IMR-90 (cell line): ENCODE measurements around the gene GPSM3.

ENCODE experiments used
- BHLHE40 ChIP-seq: fragments of 150-350 bp; IDR thresholded peaks from 2 replicates; pipeline ENCODE4 v1.6.1; 2016; ENCODE audit warnings: mild to moderate bottlenecking, low read depth, low read length
- CEBPB ChIP-seq: IDR thresholded peaks from 2 replicates; pipeline ENCODE4 v1.6.1; 2012; ENCODE audit warnings: low read depth, low read length, improper control_type of control experiment
- NFE2L2 ChIP-seq: fragments of 150-350 bp; IDR thresholded peaks from 2 replicates; pipeline ENCODE4 v1.6.1; 2016; ENCODE audit warnings: low read depth, mild to moderate bottlenecking, low read length
- POLR2A ChIP-seq: IDR thresholded peaks from 2 replicates; pipeline ENCODE4 v1.6.1; 2012; ENCODE audit warnings: mild to moderate bottlenecking, low read depth, low read length
- RAD21 ChIP-seq: IDR thresholded peaks from 2 replicates; pipeline ENCODE4 v1.6.1; 2012; ENCODE audit warnings: low read length, improper control_type of control experiment
- RFX5 ChIP-seq: IDR thresholded peaks from 2 replicates; pipeline ENCODE4 v1.8.0; 2012; ENCODE audit warnings: low read depth, mild to moderate bottlenecking, low read length, moderate library complexity
- SMC3 ChIP-seq: fragments of 150-350 bp; IDR thresholded peaks from 2 replicates; pipeline ENCODE4 v1.6.1; 2016; ENCODE audit warnings: low read depth, mild to moderate bottlenecking, antibody characterized with exemption, low read length, moderate library complexity
- TF ChIP-seq, protein P1 (sequence below): conservative IDR thresholded peaks from 2 replicates; pipeline ENCODE4 v1.5.1; 2012; ENCODE audit warnings: mild to moderate bottlenecking, low read depth, low read length, improper control_type of control experiment

DNA sequence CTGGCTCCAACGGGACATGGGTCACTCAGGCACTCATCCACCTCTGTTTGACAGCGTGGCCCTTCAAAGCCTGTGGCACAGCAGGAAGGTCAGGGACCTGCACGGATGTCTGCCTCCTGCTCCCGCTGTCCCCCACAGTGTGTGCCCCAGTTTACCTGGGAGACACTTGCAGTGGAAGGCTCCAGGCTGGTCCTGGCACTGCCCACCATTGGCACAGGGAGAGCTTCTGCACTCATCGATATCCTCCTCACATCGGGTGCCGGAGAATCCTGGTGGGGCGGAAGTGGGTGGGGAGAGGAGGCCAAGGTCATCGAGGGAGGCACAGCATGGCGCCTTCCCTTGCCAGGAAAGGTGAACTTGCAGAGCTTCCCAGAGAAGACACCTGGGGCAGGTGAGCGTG is 24.6 kb upstream of the GPSM3 start:
- TF ChIP-seq, protein P1, sequence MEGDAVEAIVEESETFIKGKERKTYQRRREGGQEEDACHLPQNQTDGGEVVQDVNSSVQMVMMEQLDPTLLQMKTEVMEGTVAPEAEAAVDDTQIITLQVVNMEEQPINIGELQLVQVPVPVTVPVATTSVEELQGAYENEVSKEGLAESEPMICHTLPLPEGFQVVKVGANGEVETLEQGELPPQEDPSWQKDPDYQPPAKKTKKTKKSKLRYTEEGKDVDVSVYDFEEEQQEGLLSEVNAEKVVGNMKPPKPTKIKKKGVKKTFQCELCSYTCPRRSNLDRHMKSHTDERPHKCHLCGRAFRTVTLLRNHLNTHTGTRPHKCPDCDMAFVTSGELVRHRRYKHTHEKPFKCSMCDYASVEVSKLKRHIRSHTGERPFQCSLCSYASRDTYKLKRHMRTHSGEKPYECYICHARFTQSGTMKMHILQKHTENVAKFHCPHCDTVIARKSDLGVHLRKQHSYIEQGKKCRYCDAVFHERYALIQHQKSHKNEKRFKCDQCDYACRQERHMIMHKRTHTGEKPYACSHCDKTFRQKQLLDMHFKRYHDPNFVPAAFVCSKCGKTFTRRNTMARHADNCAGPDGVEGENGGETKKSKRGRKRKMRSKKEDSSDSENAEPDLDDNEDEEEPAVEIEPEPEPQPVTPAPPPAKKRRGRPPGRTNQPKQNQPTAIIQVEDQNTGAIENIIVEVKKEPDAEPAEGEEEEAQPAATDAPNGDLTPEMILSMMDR, result no peak
- TF ChIP-seq POLR2A (no peak), SMC3 (no peak), RFX5 (no peak), CEBPB (no peak), RAD21 (no peak), BHLHE40 (no peak), NFE2L2 (no peak)
